Measurements from ENCODE around the gene AFF2.

AFF2 gene

GRCh38 chrX:148940411-148940996 is 440.1 kb downstream of the AFF2 start:
- DNase-seq, result no peak

GRCh38 chrX:148942754-148943153 is 442.3 kb downstream of the AFF2 start:
- no peak for DNase-seq

GRCh38 chrX:148947399-148947975 is 447.1 kb downstream of the AFF2 start:
- no peak for DNase-seq

- DNase-seq, result no peak
Observed at GRCh38 chrX:148956352-148956751, 455.9 kb downstream of the AFF2 start.

GRCh38 chrX:148958901-148959300 is 458.5 kb downstream of the AFF2 start:
- no peak for DNase-seq

- DNase-seq, result no peak
Observed at GRCh38 chrX:148960060-148960459, 459.6 kb downstream of the AFF2 start.

GRCh38 chrX:148961985-148962384 is 461.6 kb downstream of the AFF2 start:
- DNase-seq, result no peak

GRCh38 chrX:148976571-148977400 is 476.4 kb downstream of the AFF2 start:
- no peak for DNase-seq

GRCh38 chrX:148979786-148980185 is 479.4 kb downstream of the AFF2 start:
- DNase-seq, result no peak

GRCh38 chrX:148984238-148984637 is 483.8 kb downstream of the AFF2 start:
- no peak for DNase-seq

GRCh38 chrX:148991502-148991901 is 491.1 kb downstream of the AFF2 start:
- DNase-seq, result no peak

- no peak for DNase-seq
Observed at GRCh38 chrX:148995661-148996060, 495.2 kb downstream of the AFF2 start.

GRCh38 chrX:149002320-149002719 is 501.9 kb downstream of the AFF2 start:
- no peak for DNase-seq

GRCh38 chrX:149003863-149004660 is 503.6 kb downstream of the AFF2 start:
- DNase-seq, result no peak

GRCh38 chrX:149004936-149005335 is 504.5 kb downstream of the AFF2 start:
- no peak for DNase-seq

- no peak for DNase-seq
Observed at GRCh38 chrX:149006235-149006634, 505.8 kb downstream of the AFF2 start.

- DNase-seq, result no peak
Observed at GRCh38 chrX:149007423-149007822, 507.0 kb downstream of the AFF2 start.

GRCh38 chrX:149010013-149010852 is 509.8 kb downstream of the AFF2 start:
- DNase-seq, result no peak

GRCh38 chrX:149010853-149011224 is 510.4 kb downstream of the AFF2 start:
- no peak for DNase-seq

- no peak for DNase-seq
Observed at GRCh38 chrX:149013081-149013480, 512.7 kb downstream of the AFF2 start.

- DNase-seq, result no peak
Observed at GRCh38 chrX:149021159-149021558, 520.7 kb downstream of the AFF2 start.

GRCh38 chrX:149022485-149022884 is 522.1 kb downstream of the AFF2 start:
- no peak for DNase-seq

- no peak for DNase-seq
Observed at GRCh38 chrX:149032449-149032848, 532.0 kb downstream of the AFF2 start.

All from stimulated activated naive CD4-positive, alpha-beta T cell (primary cell).